Activated T-helper 1 cell treated with Interleukin-2 at 50 U/mL for 16 hours (primary cell): Measurements from ENCODE around the gene NCOR2.
A peak's percentile ranks its signal among the peaks of the same experiment; 100 is the strongest.

Source experiments
- DNase-seq: peaks from one replicate; pipeline ENCODE4 v3.0.0-alpha.2; 2020; ENCODE audit warnings: low read depth

The NCOR2 gene

DNA sequence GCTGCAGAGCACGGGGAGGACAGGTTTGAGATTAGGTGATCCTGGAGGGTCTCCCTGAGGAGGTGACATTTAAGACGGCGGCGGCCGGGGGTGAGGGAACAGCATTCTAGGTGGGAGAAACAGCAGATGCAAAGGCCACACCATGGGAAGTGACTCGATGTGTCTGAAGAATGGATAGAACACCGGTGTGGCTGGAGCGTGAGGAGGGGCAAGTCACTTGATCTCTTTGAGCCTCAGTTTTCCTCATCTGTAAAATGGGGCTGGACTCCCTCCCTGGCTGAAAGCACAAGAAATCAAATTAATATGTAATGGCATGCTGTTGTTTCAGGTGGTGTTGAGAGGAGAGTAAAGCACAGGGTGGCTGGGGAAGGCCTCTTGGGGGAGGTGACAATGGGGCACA lies 10.0 kb upstream of the NCOR2 start:
- DNase-seq = no peak

DNA sequence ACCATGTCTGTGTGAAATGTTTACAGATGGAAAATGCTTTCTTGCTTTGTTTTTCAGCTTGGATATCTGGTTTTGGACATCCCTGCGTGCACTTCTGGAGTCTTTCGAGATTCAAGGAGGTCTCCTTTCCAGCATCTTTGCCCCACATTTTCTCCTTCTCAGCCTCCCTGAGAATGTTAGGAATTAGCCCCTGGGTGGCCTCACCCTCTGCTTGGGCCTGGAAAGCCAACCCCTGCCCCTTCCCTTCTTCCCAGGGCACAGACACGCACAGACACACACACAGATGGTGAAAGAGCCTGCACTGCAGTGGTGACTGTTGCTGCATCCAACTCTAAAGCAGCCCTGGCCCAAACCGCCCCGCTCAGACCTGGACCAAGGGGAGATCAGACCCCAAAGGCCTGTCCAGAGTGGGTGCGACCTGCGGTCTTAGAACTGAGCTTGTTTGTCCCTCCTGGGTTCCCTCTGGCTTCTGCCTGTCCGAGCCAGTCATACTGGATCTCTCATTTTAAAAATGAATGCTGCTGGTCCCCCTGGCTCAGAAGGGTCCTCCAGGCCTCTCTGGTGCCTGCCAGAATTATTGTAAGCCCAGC lies 8.7 kb upstream of the NCOR2 start:
- no peak for DNase-seq

DNA sequence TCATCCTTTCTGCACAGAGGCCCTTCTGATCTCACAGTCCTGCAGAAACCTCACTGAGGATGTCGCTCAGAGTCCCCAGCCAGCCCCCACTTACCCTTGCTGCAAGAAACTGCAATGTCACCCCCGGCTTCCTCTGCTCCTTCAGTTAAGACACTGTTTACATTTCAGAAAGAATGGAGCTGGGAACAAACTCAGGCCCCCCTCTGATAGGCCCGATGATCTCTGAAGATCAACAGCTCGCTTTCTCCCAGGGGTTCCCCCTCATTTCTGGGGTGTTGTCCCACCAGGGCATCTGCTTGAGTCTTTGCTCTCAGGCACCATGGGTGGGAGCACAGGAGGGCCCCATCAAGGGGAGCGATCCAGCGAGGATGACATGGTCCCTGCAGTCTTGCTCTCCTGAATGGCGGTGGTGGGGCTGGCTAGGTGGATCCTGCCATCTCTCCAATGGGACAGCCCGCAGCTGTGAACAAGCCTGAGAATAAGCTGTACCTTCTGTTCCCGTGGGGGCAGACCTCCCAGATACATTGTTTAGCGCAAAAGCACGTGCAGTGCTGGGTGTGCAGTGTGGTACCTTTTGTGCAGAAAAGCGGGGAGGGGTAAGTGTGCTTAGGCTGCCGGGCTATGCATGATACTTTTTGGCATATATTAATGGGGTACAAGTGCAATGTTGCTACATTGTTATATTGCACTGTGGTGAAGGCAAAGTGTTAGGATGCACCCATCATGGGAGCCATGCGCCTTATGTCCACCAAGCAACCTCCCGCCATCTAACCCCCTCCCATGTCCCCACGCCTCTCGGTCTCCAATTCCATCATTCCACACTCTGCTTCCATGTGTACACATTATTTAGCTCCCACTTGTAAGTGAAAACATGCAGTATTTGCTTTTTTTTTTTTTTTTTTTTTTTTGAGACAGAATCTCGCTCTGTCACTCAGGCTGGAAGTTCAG lies 6.7 kb upstream of the NCOR2 start:
- DNase-seq = no peak

DNA sequence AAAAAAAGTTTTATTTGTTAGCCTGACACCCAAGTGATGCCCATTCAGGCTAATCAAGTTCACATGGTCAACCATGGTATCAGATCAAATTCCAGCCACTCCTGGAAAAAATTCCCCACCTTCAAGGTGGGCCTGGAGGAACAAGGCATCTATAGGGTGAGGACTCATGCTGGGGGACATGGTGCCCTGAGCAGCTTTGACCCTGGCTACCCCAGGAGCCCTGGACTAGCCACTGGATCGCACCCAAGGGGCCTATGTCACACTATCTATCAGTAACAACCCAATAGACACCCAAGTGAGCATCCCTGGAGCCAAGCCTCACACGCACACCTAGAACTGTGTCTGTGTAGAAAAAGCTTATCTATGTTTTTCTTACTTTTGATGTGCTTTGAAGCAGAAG lies 4.1 kb upstream of the NCOR2 start:
- no peak for DNase-seq

DNA sequence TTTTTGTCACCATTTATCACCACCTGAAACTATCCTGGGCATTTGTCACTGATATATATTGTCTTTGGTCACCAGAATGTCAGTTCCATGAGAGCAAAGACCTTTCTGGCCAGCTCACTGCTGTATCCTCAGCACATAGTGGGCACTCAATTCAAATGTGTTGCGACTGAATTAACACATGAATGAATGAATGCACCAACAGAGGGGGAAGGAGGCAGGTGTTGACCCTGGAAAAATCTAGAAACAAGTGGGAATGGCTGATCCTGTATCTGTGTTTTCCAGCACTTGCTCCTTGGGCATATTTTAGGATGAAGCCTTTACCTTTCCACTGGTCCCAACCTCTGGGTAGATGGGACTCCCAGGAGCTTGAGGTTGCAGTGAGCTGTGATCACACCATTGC lies 3.4 kb upstream of the NCOR2 start:
- DNase-seq = no peak

DNA sequence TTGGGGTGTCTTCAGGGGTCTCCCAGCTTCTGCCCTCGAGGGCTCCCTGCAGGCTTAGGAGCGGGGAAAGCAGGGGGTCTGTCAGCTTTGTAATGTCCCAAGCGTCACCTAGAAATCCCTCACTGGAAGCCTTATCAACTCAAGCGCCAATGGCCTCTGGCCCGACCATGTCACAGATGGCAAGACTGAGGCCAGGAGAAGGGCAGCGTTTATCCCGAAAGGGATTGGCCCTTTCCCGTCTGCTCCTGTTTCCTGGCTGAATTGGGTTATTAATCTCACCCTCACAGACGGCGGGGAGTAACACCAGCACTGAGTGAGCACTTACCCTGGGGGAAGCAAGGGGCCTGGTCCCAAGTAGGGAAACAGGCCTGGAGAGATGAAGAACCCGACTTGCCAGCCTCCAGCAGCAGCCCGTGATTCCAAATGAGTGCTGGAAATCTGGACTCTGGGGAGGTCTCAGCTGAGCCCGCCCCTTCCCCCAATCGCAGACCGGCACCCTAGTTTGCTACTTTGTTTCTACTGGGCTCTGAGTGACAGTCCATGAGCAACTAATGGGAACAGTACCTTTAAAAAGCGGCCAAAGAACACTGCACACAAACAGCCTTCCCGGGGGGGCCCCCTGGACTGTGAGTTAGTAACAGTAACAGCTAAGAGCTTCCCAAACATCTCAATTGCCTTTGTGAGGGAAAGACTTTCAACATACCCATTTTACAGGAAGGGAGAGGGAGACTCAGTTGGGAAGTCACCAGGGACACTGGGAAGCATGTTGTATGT lies 2.1 kb upstream of the NCOR2 start:
- no peak for DNase-seq

DNA sequence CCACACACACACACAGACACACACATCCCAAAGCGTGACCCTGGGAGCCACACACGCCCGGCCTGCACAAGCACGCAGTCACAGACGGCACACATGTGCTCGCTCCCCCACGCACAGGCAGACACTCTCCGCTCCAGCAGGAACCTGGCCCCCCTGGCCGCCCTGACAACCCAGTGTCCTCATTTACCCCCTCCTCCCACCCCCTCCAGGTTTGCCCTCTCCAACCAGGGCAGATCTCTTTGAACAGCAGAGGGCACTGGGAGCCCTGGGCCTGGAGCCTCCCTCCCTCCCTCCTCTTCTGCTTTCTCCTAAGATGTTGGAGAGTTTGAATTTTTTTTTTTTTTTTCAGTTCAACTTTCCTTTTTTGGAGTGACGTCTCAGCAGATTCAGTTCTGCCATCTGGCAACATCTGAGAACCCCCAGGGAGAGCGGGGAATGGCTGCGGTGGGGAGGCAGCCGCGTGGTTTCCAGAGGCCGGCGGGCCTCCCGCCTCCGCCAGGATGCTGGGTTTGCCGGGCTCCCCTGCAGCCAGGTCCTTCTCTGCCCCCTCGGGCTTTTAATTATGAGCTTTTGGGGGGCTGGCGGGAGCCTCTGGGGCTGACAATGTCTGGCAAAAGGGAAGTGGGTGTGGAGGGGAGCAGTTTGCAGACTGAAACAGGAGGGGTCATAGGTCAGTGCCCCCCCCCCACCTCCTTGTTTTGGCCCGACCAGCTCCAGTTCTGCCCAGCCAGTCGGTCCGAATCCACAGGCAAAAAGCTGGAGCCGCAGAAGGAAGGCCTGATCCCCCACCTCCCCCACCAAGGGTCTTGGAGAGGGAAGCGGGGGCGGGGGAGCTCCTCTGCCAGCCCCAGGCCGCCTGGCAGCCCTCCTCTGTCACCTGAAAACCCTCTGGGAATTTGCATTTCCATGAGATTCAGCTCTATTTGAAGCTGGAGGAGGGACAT lies 1.3 kb upstream of the NCOR2 start:
- DNase-seq = no peak

DNA sequence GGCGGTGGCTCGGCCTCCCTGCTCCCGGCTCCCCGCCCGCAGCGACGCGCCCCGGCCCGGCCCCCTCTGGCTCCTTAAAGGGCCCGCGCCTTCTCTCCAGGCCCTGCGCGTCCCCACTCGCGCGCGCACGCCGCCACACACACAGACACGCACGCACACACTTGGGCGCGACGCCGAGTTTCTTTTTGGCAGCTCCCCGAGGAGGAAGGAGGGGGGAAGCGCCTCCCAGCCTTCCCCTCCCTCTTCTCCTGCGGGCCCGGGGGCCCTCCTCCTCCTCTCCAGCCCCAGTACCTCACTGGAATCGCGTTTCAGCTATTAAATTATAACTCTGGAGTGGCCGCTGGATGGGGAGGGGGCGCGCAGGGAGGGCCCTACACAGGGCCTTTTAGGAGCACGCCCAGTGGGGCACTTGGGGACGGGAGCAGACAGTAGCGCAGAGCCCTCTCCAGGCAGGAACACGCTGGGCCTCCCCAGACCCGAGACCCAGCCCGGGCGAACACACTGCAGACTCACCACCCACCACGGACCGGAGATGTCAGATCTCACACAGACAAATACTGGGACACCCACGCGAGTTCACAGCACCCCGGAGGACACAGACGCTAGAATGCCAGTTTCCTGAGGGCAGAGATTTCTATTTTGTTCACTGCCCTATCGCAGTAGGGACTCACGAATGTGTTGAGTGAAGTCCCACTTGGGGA lies 411 bp upstream of the NCOR2 start:
- peak; percentile 76 for DNase-seq

DNA sequence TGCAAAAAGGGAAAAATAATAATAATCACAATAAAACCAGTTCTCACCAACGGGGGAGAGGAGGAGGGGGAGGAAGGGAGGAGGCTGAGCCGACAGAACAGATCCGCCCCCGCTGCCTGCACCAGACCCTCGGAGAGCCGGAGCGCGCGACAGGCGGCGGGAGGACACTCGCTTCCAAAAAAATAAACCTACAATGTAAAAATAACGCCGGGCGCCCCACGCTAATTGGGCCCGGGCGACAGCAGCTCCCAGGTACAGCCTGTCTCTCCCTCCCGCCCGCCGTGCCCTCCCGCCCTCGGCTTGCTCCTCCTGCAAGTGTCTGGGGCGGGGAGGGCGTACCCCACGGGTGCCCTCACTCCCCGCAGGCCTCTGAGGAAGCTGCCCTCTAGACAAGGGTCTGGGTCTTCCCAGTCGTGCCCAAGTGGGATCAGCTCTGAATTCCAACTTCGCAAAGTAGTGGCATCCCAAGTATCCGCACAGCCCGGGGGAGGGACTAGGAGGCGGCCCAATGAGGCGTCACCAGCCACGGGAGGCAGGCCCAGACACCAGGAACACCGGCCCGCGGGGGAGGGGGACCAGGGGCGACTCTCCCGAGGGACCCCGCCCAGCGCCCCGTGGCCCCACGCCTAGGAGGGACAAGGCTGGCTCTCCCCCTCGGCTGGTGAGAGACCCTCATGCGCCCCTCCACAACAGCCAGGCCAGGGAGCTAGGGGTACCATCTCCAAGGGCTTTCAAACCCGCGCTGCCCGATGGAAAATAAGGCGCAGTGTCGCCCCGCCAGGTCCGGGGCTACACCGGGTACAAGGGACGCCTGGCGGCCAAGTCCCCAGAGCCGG lies 1.0 kb downstream of the NCOR2 start:
- peak; percentile 51 for DNase-seq

DNA sequence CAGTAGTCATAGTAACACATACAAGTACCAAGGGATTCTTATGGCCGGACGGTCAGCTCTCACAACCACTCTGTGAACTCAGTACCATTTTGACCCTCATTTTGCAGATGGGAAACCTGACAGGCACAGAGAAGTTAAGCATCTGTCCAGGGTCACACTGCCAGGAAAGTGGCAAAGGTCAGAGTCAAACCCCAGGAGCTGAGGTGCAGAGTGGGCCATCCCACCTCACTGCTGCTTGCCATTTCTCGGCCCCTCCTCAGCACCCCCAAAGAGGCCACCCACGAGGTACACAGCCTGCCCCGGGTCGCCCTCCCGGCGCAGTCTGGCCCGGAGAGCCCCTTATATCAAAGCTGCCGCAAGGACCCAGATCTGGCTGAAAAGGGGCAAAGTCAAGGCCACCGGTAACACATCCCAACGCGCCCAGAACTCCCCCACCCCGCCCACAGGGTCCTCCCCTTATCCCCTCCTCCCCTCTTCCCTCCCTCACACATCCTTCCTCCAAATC lies 1.7 kb downstream of the NCOR2 start:
- no peak for DNase-seq

DNA sequence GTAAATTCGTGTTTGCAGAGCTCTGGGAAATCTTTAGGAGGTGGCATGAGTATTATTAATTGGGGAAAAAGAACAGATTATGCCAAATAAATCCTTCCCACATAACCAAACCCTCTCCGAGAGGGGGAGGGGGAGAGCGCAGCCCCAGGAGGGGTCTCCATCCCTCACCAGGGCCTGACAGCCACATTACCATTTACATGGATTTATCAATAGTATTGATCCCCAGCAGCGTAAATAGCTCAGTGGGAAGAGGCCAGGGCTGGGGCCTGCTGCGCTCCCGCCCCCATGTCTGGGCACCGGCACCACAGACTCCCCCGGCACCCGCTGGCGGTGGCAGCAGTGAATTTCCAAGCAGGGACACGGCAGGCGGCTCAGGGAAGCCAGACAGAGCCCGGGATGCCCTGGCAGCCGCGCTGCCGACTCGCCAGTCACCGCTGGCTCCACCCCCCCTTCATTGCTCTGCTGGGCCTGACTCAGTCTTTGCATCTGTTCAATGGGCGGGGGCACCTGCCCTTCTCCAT lies 2.4 kb downstream of the NCOR2 start:
- DNase-seq = no peak

DNA sequence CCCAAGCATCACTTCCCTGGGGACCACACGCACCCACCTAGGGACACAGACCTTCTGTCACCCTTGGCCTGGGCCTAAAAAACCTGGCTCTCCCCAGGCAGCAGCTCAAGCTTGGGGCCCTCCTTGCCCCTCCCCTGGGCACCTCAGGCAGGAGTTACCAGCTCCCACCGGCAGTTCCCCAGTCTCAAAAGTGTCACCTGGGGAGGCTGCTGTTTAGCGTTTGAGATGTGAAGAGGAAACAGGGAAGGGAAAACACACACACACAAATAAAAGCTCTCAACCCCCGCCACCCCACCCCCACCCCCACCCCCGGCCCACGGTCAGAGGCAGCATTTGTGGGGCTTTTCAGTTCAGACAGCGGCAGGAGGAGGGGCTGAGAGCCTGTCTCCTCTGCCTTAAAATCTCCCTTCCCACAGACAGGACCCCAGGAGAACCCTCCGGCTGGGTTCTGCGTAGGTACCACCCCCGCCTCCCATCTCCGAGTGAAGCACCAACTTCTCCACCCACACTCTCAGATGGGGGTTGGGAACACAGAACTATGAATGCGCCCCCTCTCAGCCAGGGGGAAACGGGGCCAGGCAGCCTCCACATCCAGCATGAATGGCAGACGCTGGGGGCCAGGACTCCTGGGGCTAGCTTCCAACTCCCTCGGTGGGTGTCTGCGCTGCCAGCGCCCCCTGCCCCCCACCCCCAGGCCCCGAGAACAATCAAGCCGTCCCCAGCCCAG lies 3.0 kb downstream of the NCOR2 start:
- no peak for DNase-seq

DNA sequence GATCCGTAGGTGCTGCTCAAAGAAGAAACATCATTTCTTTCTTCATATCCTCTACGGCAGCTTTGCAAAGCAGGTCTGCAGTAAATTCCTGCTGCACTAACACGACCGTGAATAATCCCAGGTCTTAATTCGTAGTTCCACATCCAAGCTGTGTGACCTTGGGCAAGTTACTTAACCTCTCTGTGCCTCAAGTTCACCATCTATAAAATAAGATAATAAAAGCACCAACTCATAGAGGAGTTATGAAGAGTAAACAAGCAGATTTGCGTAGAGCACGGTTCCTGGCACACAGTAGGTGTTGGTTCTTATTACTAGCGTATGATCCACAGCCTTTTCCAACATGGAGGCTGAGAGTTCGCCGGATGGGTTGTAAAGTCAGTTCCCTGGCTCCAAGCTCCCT lies 3.6 kb downstream of the NCOR2 start:
- no peak for DNase-seq

DNA sequence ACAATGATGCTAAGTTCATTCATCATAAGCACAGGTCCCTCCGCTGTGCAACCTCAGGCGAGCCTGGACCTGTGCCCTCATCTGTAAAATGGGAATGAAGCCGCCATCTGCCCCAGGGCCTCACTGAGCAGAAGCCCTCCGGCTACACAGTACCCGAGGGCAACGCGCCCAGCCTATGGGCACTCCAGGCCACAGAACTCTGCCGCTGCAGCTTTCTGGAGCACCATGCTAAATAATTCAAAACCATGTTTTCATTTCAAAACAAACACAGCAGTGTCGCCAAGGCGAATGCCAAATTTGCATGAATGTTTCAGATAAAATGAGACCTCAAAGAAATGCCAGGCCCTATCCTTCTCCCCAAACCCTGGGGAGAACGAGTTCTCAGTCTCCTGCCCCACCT lies 4.0 kb downstream of the NCOR2 start:
- DNase-seq = no peak

DNA sequence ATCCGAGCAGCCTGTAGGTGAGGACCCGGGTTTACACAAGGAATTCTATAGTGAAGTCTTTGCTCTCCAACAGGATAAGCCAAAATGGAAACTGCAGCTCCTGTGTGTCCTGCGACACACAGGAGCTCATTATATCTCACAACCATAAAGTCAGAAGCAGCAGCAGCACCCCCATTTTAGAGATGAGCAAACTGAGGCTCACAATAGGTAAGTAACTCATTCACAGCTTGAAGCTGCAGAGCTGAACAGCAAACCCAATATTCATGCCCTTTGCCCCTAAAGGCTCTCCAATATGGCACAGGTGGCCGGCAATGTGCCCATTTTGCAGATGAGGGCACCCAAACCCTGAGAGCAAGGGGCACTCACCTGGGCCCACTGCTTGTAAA lies 4.6 kb downstream of the NCOR2 start:
- no peak for DNase-seq

DNA sequence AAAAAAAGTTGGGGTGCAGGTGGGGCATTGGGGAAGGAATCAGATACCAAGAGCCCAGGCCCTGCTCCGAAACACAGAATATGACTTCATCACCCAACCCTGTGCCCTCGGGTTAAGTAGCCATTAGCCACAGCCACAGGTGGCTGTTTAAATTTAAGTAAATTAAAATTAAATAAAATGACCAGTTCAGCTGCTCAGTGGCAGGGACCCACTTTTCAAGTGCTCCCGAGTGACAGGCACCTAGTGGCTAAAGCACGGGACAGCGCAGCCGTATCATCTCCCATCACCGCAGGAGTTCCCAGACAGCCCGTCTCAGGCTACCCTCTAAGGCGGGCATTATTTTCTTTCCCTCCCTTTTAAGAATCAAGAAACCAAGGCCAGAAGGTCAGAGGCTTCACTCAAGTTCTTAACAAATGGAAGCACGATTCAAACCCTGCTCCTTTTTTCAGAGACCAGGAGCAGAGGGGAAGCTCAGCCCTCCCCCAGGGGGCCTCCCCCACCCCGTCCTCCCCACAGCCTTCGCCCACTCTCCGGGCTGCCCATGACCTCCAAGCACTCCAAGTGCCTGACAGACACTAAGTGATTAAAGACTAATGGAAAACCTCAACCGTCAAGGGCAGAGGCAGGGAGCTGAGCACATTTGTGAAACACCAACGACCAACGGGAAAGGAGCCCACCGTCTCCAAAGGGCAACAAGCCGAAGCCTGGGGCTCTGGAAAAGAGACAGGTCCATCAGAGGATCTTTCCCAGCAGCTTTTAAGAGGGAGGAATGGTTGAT lies 5.2 kb downstream of the NCOR2 start:
- DNase-seq = no peak

DNA sequence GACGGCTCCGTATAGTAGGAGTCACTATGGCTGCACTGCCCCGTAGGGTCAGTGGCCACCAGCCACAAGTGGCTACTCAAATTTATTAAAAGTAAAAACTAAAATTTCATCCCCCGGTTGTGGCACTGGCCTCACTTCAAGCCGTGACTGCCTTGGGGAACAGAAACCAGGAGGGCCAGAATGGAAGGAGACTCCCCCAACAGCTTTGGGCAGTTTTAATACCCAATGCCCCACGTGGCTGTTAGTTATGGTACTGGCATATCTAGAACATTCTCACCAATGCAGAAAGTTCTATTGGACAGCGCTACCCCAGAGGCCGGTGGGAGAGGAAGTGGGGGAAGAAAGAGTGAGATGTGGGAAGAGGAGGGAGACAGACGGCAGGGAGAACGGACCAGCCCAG lies 6.2 kb downstream of the NCOR2 start:
- DNase-seq = no peak

DNA sequence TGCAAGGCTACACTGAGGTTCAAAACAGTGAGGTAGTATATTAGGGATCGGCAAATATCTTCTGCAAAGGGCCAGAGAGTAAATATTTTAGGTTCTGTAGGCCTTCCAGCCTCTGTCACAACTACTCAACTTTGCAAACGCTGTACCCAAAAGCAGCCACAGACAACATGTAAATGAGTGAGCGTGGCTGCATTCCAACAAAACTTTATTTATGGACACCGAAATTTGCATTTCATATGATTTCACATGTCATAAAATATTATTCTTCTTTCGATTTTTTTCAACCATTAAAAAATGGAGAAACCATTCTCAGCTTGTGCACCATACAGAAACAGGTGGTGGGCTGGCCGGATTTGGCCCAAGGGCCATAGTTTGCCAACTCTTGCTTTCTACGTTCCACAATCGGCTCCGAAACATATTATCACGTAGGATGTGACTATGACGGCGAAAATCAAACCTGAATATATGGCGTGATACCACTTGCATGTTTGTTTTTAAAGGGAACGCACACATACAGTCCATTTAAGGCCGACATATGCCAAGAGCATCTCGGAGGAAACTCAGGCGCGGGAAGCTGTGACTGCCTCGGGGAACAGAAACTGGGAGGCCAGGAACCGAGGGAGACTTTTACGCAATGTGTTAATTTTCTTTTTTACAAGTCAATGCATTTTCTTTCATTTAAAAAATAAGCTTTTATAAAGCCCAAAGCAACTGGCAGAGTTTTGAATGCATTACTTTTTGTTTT lies 7.1 kb downstream of the NCOR2 start:
- DNase-seq = no peak
